GM12872 (cell line): ENCODE results near the gene BRSK2.

Experiments
- TF ChIP-seq, protein P1 (sequence below): IDR thresholded peaks from 3 replicates; pipeline ENCODE4 v1.5.1; 2011; ENCODE audit warnings: low read depth, mild to moderate bottlenecking, low read length, moderate library complexity; ENCODE audit not compliant: insufficient read depth

Gene BRSK2

DNA sequence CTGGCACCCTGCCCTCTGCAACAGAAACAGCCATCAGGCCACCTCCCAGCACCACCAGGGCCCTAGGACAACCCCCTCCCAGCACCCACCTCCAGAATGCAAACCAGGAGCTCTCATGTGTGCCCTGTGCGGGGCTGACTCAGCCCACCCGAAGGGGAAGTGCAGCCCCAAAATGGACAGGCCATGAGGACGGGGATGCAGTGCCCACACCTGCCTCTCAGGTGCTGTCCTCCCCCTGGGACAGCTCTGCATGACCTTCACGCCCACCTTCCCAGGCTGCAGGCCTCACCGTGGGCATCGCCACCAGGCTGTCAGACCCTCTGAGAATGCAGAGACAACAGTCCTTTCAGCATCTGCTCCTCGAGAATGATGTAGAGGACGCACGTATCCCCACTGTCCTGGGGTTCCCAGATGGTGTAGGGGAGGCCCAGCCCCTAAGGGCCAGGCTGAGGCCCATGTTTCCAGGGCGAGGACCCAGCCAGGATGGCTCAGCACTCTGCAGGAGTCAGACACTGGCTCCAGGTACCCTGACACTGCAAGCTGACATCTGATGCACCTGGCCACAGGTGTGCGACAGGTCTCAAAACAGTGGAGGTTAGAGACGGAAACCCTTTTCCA lies 83.4 kb downstream of the BRSK2 start:
- TF ChIP-seq, protein P1, sequence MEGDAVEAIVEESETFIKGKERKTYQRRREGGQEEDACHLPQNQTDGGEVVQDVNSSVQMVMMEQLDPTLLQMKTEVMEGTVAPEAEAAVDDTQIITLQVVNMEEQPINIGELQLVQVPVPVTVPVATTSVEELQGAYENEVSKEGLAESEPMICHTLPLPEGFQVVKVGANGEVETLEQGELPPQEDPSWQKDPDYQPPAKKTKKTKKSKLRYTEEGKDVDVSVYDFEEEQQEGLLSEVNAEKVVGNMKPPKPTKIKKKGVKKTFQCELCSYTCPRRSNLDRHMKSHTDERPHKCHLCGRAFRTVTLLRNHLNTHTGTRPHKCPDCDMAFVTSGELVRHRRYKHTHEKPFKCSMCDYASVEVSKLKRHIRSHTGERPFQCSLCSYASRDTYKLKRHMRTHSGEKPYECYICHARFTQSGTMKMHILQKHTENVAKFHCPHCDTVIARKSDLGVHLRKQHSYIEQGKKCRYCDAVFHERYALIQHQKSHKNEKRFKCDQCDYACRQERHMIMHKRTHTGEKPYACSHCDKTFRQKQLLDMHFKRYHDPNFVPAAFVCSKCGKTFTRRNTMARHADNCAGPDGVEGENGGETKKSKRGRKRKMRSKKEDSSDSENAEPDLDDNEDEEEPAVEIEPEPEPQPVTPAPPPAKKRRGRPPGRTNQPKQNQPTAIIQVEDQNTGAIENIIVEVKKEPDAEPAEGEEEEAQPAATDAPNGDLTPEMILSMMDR = no peak

DNA sequence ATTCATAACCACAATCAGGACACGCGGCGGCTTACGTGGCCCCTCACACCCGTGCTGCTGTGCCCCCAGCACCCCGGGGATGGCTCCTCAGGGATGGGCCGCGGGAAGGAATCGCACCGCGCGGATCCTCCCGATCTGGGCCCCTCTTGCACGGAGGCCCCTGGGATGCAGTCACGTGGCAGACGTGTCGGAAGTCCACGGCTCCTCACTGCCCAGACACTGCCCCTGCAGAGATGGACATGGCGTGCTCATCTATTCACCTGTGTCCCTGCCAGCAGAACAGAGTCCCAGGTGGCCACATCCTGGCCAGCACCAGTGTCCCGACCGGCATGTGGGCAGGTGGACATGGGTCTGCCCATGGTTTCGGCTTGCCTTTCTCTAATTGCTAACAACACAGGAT lies 84.1 kb downstream of the BRSK2 start:
- TF ChIP-seq, protein P1 = no peak

DNA sequence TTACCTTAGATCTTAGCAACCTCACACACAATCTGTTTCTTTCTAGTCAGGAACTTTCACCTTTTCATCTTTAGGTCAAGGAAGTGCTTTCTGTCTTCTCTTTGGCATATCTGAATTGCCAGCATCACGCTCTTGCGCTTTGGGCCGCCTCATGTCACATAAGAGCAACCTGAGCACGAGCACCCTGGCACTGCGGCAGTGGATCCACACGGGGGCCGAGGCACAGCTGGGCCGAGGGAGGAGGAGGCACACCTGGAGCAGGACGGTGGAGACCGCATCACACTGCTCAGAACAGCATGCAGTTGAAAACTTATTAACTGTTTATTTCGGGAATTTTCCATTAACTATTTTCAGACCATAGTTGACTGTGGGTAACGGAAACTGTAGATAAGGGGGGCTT lies 86.1 kb downstream of the BRSK2 start:
- TF ChIP-seq, protein P1 = no peak

DNA sequence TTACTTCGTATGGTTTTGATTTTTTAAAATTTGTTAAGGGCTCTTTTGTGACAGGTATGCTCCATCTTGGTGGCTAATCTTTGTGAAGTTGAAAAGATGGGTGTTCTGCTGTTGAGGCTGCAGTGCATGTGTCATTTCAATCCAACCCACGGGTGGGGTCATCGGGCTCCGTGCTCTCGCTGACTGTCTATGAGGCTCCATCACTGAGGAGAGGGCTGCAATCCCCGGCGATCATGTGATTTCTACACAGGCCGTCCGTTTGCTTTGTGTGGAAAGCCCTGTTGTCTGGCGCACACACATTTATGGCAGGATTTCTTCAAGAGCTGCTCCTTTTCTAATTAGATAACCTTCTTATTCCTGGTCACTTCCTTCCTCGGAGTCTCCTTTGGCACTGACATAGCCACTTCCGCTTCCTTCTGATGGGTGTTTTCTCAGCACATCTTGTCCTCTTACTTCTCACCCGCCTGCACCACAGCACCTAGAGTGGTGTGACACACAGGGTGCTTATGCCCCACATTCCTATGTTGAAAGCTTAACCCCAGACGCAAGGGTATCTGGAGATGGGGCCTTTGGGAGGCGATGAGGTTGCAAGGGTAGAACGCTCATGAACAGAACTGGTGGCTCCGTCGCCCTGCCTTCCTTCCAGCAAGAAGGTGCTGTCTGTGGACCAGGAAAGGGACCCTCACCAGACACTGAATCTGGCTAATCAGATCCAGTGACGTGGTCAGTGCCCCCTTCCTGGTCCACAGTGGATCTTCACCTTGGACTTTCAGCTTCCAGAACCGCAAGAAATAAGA lies 87.4 kb downstream of the BRSK2 start:
- TF ChIP-seq, protein P1 = no peak

DNA sequence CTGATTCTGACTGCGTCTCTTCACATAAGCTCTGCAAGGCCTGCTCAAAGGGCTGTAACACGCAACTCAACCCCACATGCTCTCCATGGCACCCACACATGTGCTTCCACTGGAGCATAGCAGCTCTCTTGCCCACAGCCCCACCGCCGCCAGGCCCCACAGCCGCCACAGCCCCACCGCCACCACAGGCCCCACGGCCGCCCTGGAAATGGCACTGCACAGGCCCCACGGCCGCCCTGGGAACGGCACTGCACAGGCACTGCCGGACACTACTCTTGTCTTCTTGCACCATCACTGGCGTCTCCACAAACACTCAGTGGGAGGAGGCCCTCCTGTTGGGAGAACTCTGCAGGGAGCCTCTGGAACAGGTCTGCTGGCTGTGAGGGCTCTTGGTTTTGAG lies 88.3 kb downstream of the BRSK2 start:
- TF ChIP-seq, protein P1 = no peak

DNA sequence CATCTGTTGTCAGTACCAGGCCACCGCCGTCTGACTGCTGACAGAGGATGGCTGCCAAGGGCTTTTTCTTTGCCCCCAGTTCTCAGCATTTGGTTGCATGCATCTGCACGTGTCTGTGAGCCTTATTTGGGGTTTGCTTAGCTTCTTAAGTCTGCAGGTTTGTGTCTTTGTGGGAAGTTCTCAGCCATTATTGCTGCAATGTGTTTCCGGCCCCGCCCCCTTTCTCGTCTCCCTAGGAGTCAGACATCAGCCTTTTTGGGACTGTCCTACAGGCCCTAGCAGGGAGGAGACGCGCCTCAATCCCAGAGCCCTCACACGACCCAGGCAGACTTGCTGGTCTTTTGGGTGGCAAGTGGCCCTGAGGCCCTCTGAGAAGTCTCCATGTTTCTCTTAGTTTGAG lies 88.8 kb downstream of the BRSK2 start:
- TF ChIP-seq, protein P1 = no peak

DNA sequence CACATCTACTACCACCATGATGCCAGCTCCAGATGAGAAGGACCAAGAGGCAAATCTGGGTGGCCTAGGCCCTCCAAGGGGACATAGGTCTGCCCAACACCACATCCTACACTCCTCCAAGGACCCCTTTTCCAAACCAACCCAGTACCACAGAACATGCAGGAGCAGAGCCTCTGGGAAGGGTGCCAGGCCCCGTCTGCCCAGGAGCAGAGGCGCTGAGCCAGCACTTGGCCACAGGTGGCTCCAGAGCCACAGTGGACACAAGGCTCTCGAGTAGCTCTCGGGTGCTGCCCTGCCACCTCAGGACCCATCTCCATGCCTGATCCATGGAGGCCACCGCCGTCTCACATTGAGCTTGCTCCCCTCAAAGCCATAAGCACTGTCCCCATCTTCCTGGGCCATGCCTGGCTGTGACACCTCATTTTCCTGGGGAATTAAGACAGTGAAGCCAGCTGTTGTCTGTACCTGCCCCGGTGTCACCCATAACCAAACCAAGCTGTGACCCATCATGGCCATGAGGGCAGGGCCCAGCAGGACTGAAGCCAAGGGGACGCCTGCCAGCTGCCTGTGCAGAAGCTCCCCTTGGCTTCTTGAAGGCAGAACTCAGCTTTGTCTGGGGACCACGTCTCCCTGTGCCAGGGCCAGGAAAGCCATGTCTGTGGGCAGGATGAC lies 89.4 kb downstream of the BRSK2 start:
- TF ChIP-seq, protein P1 = no peak
